ENCODE measurements around the gene MIF. TPM values are rescaled to one million over a fixed set of nuclear protein-coding genes. Genes with fewer than 3 reads are reported as not detected.
"Not testable (repeated sequence)": the region's sequence is repeated elsewhere in the genome, so short reads cannot be mapped to it uniquely, and the experiment has no call there.

The MIF gene
- total RNA-seq, 4 donors from 2014 or later, result 77.1 to 189 (median 124) TPM

GRCh38 chr22:23926561-23926960, 32.4 kb downstream of the MIF start:
- Histone ChIP-seq H3K27me3 (no peaks in the 10 kb centered on the region), H3K27ac (no peak overlapping the region), H3K9me3 (no peaks in the 10 kb centered on the region), H3K4me3 (no peak overlapping the region), H3K4me1 (no peaks in the 10 kb centered on the region), H3K36me3 (no peaks in the 10 kb centered on the region)
- intact Hi-C loops (cut with DNase I; ENCODE audit: low total_unique reads), result loop anchor here (5.0 kb wide), 1 partner anchor 46 kb away; the partner anchor contains the start of gene DDT
- DNase-seq, result no peak
- TF ChIP-seq POLR2A (IDR thresholded peaks at IDR 0.05) (no peak), CTCF (IDR thresholded peaks at IDR 0.05) (no peak)

DNA sequence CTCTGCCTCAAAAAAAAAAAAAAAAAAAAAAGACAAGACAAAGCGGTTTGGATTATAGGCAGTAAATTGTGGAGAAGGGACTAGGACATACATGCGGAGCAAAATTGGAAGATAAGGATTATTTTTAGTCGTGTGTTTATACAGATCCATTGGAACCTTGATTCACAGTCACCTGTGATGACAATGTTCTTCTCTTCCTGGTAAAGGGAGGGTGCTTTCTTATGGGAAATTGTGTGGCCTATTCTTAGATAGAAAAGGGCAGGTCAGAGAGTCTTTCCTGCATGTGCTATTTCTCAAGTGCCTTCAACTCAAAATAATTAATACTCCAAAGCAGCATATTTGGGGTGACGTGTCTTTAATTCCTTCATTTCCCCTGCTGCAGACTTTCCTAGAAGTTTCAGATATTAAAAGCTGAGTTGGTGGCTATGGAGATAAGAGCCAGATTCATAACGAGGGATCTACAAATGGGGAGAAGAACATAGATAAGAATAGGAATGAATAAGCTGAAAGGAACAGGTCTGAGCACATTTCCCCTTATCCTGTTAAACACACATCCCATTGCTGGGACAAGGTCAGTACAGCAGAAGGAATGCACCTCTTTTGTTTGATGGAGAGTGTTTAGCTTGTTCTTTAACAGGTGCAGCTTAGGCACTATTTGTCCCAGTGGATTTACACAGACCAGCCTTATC, 44.3 kb downstream of the MIF start:
- DNase-seq, result no peak
- no peak overlapping the region for H3K4me3 ChIP-seq
- intact Hi-C loops (cut with DNase I; ENCODE audit: low total_unique reads), result no loop called here
- H3K27ac ChIP-seq, result no peak overlapping the region
- no peaks in the 10 kb centered on the region for H3K9me3 ChIP-seq
- H3K4me1 ChIP-seq, result no peaks in the 10 kb centered on the region
- TF ChIP-seq POLR2A (IDR thresholded peaks at IDR 0.05) (no peak), CTCF (IDR thresholded peaks at IDR 0.05) (no peak)
- no peaks in the 10 kb centered on the region for H3K27me3 ChIP-seq
- H3K36me3 ChIP-seq, result no peaks in the 10 kb centered on the region

DNA sequence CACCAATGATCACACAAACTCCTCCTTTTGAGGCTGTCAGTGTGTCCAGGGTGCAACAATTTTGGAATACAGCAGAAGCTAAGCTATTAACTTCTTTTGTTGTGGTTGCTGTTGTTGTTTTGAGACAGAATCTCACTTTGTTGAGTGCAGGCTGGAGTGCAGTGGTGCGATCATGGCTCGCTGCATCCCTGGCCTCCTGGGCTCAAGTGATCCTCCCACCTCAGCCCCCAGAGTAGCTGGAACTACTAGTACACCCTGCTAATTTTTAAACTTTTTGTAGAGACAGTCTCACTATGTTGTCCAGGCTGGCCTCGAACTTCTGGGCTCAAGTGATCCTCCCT, 44.8 kb downstream of the MIF start:
- no peak for DNase-seq
- TF ChIP-seq CTCF (IDR thresholded peaks at IDR 0.05) (no peak), POLR2A (IDR thresholded peaks at IDR 0.05) (no peak)
- no peaks in the 10 kb centered on the region for H3K9me3 ChIP-seq
- H3K27me3 ChIP-seq, result no peaks in the 10 kb centered on the region
- no peak overlapping the region for H3K4me3 ChIP-seq
- H3K27ac ChIP-seq, result no peak overlapping the region
- H3K4me1 ChIP-seq, result no peaks in the 10 kb centered on the region
- intact Hi-C loops (cut with DNase I; ENCODE audit: low total_unique reads), result no loop called here
- H3K36me3 ChIP-seq, result no peaks in the 10 kb centered on the region

DNA sequence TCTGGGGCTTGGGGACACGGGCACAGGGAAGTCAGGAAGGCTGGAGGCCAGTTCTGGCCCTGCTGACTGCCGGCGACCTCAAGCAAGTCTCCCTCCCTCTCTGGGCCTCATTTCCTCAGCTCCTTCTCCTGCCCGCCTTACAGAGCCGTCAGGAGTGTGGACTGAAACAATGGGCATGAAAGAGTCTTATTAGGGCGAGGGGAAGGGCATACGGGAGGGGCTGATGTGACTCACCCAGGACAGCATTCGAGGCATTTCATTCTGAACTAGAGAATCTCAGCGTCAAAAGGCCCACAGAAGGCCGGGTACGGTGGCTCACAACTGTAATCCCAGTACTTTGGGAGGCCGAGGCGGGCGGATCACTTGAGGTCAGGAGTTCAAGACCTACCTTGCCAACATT, 46.0 kb downstream of the MIF start:
- H3K27me3 ChIP-seq; DNase-seq; H3K4me3 ChIP-seq; intact Hi-C loops (cut with DNase I; ENCODE audit: low total_unique reads); H3K9me3 ChIP-seq; H3K36me3 ChIP-seq; H3K4me1 ChIP-seq; H3K27ac ChIP-seq: not testable (repeated sequence)

Small RNA genes lying within 50 kb of the gene (small RNA-seq; reads per million reads assigned to genes)
- gene RN7SL268P, result not detected

Other genes with a start within 250 kb of the MIF start
- gene RGL4, start 203.4 kb upstream of the MIF start, total RNA-seq, result under 1 TPM in 1 of 4 donors, not detected in 3; 0.21 TPM
- 10 to 100 TPM in 1 of 4 donors, 1 to 10 TPM in 3; 3.6 to 13.8 (median 6.2) TPM for gene ZNF70, start 143.3 kb upstream of the MIF start, total RNA-seq
- not detected for gene VPREB3, start 140.0 kb upstream of the MIF start, total RNA-seq
- under 1 TPM in 2 of 4 donors, not detected in 2; 0.41 to 0.55 TPM for gene C22orf15, start 131.4 kb upstream of the MIF start, total RNA-seq
- 10 to 100 TPM in 1 of 4 donors, under 1 TPM in 1, not detected in 2; 0.88 to 21.0 TPM for gene CHCHD10, start 126.4 kb upstream of the MIF start, total RNA-seq
- 10 to 100 TPM in 1 of 4 donors, 1 to 10 TPM in 2, not detected in 1; 7.6 to 35.8 (median 8.7) TPM for gene MMP11, start 121.5 kb upstream of the MIF start, total RNA-seq
- gene SMARCB1, start 107.4 kb upstream of the MIF start, total RNA-seq, result 10 to 100 TPM; 39.1 to 64.4 (median 51.6) TPM
- 1 to 10 TPM in 1 of 4 donors, under 1 TPM in 1, not detected in 2; 0.95 to 1.2 TPM for gene DERL3, start 55.4 kb upstream of the MIF start, total RNA-seq
- 10 to 100 TPM in 3 of 4 donors, under 1 TPM in 1; under 0.01 to 63.3 (median 15.0) TPM for gene SLC2A11, start 36.5 kb upstream of the MIF start, total RNA-seq
- gene GSTT2B, start 66.8 kb downstream of the MIF start, total RNA-seq, result 1 to 10 TPM; 2.1 to 7.6 (median 4.9) TPM
- 1 to 10 TPM in 1 of 4 donors, under 1 TPM in 2, not detected in 1; 0.26 to 3.4 (median 0.48) TPM for gene DDTL, start 72.5 kb downstream of the MIF start, total RNA-seq
- 10 to 100 TPM; 26.5 to 58.7 (median 48.0) TPM for gene DDT, start 80.1 kb downstream of the MIF start, total RNA-seq
- gene GSTT2, start 85.8 kb downstream of the MIF start, total RNA-seq, result not detected
- not detected for gene GSTT4, start 111.1 kb downstream of the MIF start, total RNA-seq
- gene CABIN1, start 116.9 kb downstream of the MIF start, total RNA-seq, result 10 to 100 TPM; 10.2 to 86.5 (median 39.8) TPM